ENCODE measurements around the gene CFAP99. TPM values are rescaled to one million over a fixed set of nuclear protein-coding genes. Genes with fewer than 3 reads are reported as not detected.

The CFAP99 gene
- total and polyA plus RNA-seq, 2 of the 4 experiments (the other 2 are of a cell fraction), result not detected

- H3K4ac ChIP-seq (ENCODE audit: low read depth, low read length), result no peak overlapping the region
- WGBS, 2 experiments (ENCODE audit: extremely low coverage in 2 of 2, insufficient read length in 1 of 2), result 75% methylated on average over 4 of the region's 17 CpGs; no CpG with 5 or more reads in 1 of the 2 experiments
- H2BK15ac ChIP-seq (ENCODE audit: low read depth, low read length), result no peak overlapping the region
- 0 out of 2 replicates have a peak, but pooled peaks cover 2% of the 10 kb centered on the region for H3K9me3 ChIP-seq (ENCODE audit: control insufficient read depth, insufficient read depth, low read length)
- ChIA-PET CTCF (interaction anchor here (0.6 to 1.3 kb wide), 2 partner anchors 23 to 65 kb away, joined by 3 to 5 read pairs; no protein-coding TSS in a partner anchor), POLR2A (ENCODE audit: unreplicated experiment) (interaction anchor here (0.5 kb wide), 1 partner anchor 64 kb away, joined by 9 read pairs; no protein-coding TSS in a partner anchor)
- in situ Hi-C loops (cut with MboI; ENCODE audit: low sequenced_read_pairs), result no loop called here
- H3K14ac ChIP-seq (replicated peaks; ENCODE audit: low read depth, low read length), result no peak overlapping the region
- no peak overlapping the region for H2AK5ac ChIP-seq (ENCODE audit: low read depth, low read length)
- no peak overlapping the region for H3K9ac ChIP-seq (ENCODE audit: low read depth, low read length)
- BruUV-seq (replicated peaks), result no TSS peak
- H4K91ac ChIP-seq (ENCODE audit: insufficient read depth, low read depth, low read length), result no peak overlapping the region
- TF ChIP-seq FOS (IDR thresholded peaks at IDR 0.05; ENCODE audit: low read depth, low read length) (no peak), RAD21 (IDR thresholded peaks at IDR 0.05; ENCODE audit: low read length) (no peak)
- TF ChIP-seq, protein P1, sequence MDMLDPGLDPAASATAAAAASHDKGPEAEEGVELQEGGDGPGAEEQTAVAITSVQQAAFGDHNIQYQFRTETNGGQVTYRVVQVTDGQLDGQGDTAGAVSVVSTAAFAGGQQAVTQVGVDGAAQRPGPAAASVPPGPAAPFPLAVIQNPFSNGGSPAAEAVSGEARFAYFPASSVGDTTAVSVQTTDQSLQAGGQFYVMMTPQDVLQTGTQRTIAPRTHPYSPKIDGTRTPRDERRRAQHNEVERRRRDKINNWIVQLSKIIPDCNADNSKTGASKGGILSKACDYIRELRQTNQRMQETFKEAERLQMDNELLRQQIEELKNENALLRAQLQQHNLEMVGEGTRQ (IDR thresholded peaks at IDR 0.05; ENCODE audit: low read depth, low read length), result no peak
- TF ChIP-seq, protein P2, sequence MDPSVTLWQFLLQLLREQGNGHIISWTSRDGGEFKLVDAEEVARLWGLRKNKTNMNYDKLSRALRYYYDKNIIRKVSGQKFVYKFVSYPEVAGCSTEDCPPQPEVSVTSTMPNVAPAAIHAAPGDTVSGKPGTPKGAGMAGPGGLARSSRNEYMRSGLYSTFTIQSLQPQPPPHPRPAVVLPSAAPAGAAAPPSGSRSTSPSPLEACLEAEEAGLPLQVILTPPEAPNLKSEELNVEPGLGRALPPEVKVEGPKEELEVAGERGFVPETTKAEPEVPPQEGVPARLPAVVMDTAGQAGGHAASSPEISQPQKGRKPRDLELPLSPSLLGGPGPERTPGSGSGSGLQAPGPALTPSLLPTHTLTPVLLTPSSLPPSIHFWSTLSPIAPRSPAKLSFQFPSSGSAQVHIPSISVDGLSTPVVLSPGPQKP (IDR thresholded peaks at IDR 0.05; ENCODE audit: borderline replicate concordance, low read depth, low read length), result no peak
- H2BK20ac ChIP-seq (ENCODE audit: low read depth, low read length), result no peak overlapping the region
- no peak overlapping the region for H2BK120ac ChIP-seq (ENCODE audit: low read depth, low read length)
- intact Hi-C loops (cut with micrococcal nuclease), result loop anchor here (10.0 kb wide), 1 partner anchor 151 kb away; the partner anchor contains the start of gene MXD4
- H3K79me1 ChIP-seq (ENCODE audit: low read depth in 1 of 2, low read length in 2 of 2), result peaks cover 0 to 3% of the 10 kb centered on the region in 2 experiments; a peak in 1 of 4 replicates
- H3K18ac ChIP-seq (ENCODE audit: low read depth, low read length), result no peak overlapping the region
- no peak overlapping the region for H2AK9ac ChIP-seq (replicated peaks; ENCODE audit: low read depth, low read length, poor library complexity)
- peaks cover 51% of the 10 kb centered on the region for H3K27me3 ChIP-seq (ENCODE audit: control insufficient read depth, insufficient read depth, low read length)
- H3K4me2 ChIP-seq (ENCODE audit: low read depth, low read length), result no peak overlapping the region
- no peak overlapping the region for H2BK5ac ChIP-seq (ENCODE audit: low read depth, low read length, poor library complexity, severe bottlenecking)
- H3K4me1 ChIP-seq (ENCODE audit: control insufficient read depth, insufficient read depth, low read length), result peaks cover 17% of the 10 kb centered on the region
- H2AFZ ChIP-seq (replicated peaks; ENCODE audit: low read length, poor library complexity), result no peak overlapping the region
- no peaks in the 10 kb centered on the region for H3K36me3 ChIP-seq (ENCODE audit: control insufficient read depth, insufficient read depth, low read length)
- no peak overlapping the region for H3K4me3 ChIP-seq (ENCODE audit: insufficient read depth, low read depth, low read length)
- H3K23ac ChIP-seq (ENCODE audit: low read depth, low read length), result no peak overlapping the region
- no peaks in the 10 kb centered on the region for H4K20me1 ChIP-seq (ENCODE audit: insufficient read depth, low read length)
- dilution Hi-C loops (cut with HindIII; ENCODE audit: low sequenced_read_pairs, unreplicated experiment), result no loop called here
- H4K5ac ChIP-seq (ENCODE audit: low read depth, low read length), result no peak overlapping the region
- no peak for ATAC-seq (ENCODE audit: low read depth)
- H4K8ac ChIP-seq (ENCODE audit: low read depth in 2 of 2, low read length in 2 of 2), result no peak overlapping the region
- DNase-seq, result no peak
- H3K56ac ChIP-seq (ENCODE audit: extremely low read depth, insufficient read depth, low read length), result no peak overlapping the region
- H3K9me1 ChIP-seq (ENCODE audit: insufficient read depth, low read length), result peaks cover 14% of the 10 kb centered on the region
- H3K27ac ChIP-seq (ENCODE audit: insufficient read depth, low read length), result no peak overlapping the region
These were observed 2.7 kb upstream of the CFAP99 start for GRCh38 chr4:2415881-2416563.

Measured in IMR-90 (cell line).